ENCODE data around the gene A1BG. TPM values are rescaled to one million over a fixed set of nuclear protein-coding genes. Genes with fewer than 3 reads are reported as not detected.

The A1BG gene, protein sequence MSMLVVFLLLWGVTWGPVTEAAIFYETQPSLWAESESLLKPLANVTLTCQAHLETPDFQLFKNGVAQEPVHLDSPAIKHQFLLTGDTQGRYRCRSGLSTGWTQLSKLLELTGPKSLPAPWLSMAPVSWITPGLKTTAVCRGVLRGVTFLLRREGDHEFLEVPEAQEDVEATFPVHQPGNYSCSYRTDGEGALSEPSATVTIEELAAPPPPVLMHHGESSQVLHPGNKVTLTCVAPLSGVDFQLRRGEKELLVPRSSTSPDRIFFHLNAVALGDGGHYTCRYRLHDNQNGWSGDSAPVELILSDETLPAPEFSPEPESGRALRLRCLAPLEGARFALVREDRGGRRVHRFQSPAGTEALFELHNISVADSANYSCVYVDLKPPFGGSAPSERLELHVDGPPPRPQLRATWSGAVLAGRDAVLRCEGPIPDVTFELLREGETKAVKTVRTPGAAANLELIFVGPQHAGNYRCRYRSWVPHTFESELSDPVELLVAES
- total RNA-seq: 11.8 and 40.5 TPM in 2 replicates

DNA sequence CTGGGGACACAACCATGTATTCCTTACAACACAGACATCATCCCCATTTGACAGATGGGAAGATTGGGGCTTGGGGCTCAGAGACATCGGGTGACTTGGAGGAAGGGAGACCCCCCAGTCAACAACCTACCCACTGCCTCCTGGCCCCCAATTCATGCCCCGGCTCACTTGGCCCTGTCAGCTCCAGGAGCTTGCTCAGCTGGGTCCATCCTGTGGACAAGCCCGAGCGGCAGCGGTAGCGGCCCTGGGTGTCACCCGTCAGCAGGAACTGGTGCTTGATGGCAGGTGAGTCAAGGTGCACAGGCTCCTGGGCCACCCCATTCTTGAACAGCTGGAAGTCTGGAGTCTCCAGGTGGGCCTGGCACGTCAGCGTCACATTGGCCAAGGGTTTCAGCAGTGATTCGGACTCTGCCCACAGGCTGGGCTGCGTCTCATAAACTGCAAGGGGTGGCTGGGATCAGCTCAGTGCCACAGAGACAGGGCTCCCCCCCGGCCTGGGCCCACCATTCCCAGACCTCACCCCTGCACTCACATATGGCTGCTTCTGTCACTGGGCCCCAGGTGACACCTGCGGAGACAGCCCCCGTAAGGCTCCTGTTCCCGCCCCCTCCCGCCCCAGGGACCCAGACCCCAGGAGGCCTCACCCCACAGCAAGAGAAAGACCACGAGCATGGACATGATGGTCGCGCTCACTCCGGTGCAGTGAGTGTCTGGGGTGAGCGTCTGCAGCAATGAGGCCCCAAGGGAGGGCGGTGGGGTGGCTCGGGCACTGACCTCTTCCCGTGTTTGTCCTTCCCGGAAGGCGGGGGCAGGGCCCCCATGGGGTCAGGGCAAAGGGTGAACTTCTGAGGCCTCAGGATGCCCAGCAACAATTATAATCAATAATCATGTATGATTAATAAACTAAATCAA is at the start of gene A1BG:
A1BG (minus strand) TSS at position 733 of the 912 bp plus-strand sequence; CDS start at position 678, 55 bp downstream.
- DNase-seq (ENCODE audit: extremely low read depth, low read depth, low spot score): no peak

DNA sequence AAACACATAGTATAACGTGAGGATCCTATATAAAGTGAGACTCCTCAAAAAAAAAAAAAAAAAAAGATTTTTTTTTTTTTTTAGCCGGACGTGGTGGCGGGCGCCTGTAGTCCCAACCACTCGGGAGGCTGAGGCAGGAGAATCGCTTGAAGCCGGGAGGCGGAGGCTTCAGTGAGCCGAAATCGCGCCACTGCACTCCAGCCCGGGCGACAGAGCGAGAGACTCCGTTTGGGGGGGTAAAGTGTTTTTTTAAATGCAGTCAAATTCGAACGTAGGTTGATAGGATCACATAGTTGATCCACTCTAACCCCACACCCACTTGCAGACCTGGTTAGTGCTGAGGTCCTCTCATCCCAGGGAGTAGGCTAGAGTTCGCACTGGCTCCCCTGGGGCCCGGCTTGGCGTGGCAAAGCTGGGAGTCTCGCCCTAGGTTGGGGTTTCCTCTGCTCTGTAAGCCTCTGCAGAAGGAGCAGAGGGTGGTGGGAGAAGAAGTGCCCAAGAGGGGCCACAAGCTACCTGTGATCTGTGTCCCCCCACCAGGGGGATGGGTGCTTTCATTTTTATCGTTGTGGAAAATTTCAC is 48.6 kb upstream of the A1BG start:
- no peak for DNase-seq (ENCODE audit: extremely low read depth, low read depth, low spot score)

DNA sequence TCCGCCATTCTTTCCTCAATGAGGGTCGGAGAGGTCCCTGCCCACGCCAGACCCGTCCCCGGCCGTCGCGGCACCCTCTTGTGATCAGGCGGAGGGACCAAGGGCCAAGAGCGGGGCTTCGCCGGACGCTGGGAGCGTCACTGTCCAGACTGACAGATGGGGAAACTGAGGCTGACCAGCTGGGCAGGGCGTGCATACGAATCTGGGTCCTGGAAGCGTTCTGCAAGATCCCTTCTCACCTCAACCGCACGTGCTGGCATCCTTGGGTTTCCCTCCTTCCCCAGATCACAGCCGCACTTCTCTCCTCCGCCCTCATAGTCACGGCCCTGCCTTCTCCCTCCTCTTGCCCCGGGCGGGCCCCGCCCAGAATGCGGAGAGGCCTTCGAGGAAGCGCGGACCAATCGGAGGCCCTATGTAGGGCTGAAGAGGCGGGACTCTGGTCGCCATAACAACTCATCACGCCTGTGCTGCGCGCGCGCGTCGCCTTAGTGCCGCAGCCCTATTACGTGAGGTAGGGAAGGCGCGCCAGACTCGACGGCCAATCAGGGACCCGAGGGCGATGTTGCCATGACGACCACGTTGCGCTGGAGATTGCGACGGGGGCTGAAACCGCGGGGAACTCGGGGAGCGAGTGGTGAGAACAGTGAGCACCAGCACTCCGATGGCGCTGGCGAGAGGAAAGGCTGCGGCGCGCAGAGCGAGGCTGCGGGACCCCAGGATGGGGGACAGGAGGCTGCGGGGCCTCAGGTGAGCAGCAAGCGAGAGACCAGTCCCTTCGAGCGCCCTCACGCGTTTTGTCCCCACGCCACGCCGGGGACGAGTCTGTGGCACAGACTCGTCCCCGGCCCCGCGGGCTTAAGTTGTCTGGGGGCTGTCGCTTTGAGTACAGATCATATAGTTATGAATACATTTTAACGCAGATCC is 47.9 kb upstream of the A1BG start:
- DNase-seq (ENCODE audit: extremely low read depth, low read depth, low spot score): peak; percentile 87

DNA sequence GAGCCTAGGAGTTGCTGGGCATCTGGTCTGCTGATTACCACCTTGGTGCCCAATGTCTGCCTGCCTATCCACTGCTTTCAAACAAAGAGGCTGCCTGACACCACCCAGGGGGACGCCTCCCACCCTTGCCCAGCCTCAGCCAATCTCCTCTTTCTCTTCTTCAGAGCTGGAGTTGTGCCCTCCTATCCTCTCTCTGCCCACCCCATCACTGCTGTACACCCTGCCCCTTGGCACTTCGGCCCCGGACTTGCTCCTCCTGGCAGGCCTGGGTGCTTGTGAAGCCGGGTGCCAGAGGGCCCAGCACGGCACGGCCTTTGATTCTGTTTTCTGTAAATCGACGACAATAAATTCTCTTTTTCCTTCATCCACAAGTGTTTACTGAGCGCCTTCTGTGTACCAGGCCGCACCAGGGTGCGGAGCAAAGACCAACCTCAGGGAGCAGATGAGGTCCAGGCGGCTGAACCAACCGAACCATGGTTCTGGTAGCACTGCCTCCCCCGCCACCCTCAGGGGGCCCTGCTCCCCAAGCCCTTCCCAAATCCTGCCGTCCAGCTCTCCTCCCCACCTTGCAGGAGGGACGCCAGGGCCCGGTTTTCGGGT is 47.1 kb upstream of the A1BG start:
- DNase-seq (ENCODE audit: extremely low read depth, low read depth, low spot score): no peak

DNA sequence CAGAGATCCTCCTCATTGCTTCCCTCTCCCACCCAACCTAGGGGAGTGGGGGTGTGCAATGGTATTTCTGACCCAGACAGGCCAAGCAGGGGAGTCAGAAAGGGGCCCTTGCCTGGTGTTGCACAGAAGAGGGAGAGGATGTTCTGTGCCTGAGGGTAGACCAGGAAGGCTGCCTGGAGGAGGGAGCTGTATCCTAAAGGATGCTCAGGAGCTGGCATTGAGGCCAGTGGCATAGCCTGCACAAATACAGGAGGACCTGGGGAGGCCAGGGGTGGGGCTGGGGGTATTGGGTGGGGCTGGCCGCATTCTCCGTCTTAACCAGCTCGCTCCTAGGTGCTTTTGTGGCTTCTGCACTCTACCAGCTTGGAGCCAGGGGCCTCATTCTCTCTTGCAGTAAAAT is 46.6 kb upstream of the A1BG start:
- no peak for DNase-seq (ENCODE audit: extremely low read depth, low read depth, low spot score)

DNA sequence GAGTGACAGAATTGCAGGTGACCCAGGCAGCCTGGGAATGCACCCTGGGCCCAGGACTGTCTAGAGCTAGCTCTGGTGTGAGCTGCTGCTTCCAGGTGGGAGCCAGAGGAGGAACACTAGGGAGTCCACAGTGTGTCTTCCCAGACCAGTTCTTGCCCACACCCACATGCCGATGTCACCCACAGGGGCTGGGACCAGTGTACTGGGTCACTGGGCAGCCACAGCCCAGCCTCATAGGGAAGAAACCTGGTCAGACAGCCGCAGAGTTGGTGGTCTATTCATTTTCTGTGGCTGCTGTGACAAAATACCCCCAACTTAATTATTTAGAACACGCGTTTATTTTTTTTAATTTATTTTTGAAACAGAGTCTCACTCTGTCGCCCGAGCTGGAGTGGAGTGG is 45.3 kb upstream of the A1BG start:
- no peak for DNase-seq (ENCODE audit: extremely low read depth, low read depth, low spot score)

DNA sequence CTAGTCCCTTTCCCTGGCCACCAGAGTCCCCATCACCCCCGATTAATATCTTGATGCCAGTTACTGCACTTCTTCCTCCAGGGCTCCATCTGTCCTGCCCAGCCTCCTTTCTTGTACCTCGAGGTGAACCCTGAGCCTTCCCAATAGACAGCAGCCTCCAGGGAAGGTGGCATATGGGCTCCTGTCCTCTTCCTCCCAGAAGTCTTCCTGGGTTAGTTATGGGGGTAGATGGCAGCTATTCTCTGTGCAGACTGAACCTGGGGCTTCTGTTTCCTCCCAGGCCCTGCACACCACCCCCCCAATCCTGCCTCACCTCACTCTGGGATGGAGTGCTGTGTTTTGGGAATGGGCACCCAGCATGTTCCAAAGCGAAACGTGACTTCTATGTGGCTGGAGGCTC is 44.8 kb upstream of the A1BG start:
- no peak for DNase-seq (ENCODE audit: extremely low read depth, low read depth, low spot score)

DNA sequence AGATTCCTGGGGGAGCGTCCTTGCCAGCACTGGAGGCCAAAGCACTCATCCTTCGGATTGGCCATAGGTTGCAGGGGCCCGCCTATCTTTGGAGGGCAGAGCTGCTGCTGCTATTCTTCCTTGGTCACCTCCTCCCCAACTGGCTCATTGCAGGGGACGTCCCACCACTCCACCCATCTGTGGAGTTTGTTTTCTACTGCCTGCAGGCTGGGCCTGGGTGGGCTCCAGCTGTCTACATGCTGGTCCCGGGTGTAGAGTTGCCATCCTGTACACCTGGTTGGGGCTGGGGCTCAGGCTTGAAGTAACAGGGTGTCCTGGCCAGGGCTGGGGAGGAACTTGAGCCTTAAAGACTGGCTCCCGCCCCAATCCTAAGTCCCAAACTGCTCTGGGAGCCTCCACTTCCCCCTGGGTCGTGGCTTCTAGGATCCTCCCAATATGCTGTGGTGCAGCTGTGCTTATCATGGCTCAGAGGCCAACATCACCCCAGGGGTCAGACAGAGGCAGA is 44.3 kb upstream of the A1BG start:
- no peak for DNase-seq (ENCODE audit: extremely low read depth, low read depth, low spot score)

DNA sequence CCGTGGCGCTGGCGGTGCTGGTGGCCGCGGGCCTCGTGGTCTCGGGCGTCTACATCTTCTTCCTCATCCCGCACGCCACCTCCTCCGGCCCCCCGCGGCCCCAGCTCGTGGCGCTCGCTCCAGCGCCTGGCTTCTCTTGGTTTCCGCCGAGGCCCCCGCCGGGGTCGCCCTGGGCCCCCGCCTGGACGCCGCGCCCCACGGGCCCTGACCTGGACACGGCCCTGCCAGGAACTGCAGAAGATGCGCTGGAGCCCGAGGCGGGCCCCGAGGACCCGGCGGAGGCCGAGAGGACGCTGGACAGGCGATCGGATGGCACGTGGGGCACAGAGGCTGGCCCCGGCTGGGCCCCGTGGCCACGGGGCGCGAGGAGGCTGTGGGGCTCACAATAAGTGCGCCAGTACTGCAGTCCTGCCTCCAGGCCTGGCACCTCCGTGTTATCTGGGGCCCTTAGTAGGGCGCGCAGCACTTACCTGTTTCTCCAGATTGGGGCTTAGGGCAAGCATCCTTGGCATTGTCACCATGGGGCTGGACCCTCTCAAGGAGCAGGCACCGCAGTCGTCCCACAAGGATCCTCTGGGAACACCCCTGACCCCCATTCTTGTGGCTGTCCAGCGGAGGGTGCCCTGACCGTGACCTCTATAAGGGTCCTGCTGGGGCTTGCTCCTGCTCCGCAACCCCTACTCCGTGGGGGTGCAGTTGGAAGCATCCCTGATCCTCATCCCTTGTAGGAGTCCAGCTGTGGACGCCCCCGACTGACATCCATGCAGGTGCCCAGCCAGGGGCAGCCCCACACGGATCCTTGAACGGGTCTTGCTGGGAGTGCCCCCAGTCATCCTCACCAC is 43.6 kb upstream of the A1BG start:
- no peak for DNase-seq (ENCODE audit: extremely low read depth, low read depth, low spot score)

DNA sequence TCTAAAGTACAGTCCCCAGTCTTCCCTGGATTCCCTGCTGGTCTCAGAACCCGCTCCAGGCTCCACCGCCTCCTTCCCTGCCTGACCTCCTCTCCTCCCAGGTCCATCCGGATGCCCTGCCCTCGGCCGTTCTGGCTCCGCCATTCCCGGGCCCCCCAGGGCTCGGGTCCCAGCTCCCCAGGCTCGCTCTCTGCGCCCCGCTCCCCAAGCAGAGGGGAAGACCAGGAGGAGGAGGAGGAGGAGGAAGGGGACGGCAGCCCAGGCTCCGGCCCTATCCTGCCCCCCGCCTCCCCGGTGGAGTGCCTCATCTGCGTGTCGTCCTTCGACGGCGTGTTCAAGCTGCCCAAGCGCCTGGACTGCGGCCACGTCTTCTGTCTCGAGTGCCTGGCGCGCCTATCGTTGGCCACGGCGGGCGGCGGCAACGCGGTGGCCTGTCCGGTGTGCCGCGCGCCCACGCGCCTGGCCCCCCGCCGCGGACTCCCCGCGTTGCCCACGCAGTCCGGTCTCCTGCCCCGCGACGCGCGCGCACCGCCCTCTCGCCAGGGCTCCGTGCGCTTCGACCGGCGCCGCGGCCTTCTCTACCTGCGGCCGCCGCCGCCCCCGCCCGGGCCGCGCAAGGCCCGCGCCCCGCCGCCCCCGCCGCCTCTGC is 42.8 kb upstream of the A1BG start:
- no peak for DNase-seq (ENCODE audit: extremely low read depth, low read depth, low spot score)

DNA sequence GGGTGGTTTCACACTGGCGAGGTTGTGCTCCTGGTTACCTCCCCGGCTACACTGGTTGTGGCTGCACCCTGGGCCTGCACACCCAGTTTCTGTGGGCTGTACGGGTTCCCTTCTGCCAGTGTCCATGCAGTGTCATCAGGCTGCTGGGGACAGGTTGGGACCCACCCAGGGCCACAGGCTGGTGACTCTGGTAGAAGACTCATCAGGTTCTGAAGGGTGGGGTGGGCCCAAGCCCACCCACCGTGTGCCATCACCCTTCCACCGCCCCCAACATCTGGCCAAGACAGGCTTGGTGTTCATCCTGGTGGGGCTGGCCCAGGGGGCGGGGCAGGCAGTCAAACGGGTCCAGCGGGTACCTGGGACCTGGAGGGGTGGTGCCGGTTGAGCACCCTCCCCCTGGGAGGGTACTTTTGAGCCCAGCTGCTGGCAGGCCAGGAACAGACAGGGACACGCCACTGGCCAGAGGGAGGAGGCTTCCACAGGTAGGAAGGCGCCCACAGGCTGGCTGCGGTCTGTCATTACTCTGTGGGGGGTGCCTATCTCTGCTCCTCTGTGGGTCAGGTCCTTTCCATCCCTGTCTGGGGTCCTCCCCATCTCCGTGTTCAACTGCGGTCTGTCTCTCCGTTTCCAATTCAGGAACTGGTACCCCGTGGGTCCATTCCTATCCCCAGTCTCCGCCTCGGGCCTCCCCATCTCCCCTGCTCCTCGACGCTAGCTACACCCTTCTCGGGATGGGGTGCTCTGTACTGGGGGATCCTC is 42.1 kb upstream of the A1BG start, which contains the start of gene RNF225:
RNF225 (plus strand) TSS at position 437 of the 759 bp plus-strand sequence. CDS start 434 bp downstream, outside the sequence.
- no peak for DNase-seq (ENCODE audit: extremely low read depth, low read depth, low spot score)

DNA sequence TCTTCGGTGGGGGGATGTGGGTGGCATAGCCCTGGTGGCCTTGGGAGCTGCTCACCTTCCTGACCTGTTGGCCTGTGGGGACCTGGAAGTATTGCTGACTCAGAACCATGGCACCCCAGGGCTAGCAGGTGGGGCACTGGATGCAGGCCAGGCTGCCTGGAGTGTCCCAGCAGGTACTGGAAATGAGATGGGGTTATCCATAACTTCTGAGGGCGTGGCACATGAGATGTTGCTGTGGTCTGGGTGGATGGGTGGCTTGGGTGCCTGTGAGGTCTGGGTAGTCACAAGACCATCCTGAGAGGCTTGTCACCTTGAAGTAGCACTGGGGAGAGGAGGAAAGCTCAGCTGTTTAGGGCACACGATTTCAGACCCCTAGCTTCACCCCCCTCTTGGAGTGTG is 41.5 kb upstream of the A1BG start:
- no peak for DNase-seq (ENCODE audit: extremely low read depth, low read depth, low spot score)

DNA sequence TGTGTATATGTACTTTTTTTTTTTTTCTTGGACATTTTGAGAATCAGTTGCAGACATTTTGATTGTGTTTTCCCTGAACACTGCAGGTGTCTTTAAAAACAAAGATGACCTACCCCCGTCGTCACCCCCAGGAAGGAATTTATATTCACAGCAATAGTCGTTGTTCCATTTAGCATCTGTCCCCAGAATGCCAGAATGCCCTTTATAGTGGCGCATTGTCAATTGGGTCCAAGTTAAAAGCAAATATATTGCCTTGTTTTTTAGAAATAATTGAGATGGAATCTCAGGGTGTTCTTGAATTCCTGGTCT is 40.4 kb upstream of the A1BG start:
- DNase-seq (ENCODE audit: extremely low read depth, low read depth, low spot score): no peak

DNA sequence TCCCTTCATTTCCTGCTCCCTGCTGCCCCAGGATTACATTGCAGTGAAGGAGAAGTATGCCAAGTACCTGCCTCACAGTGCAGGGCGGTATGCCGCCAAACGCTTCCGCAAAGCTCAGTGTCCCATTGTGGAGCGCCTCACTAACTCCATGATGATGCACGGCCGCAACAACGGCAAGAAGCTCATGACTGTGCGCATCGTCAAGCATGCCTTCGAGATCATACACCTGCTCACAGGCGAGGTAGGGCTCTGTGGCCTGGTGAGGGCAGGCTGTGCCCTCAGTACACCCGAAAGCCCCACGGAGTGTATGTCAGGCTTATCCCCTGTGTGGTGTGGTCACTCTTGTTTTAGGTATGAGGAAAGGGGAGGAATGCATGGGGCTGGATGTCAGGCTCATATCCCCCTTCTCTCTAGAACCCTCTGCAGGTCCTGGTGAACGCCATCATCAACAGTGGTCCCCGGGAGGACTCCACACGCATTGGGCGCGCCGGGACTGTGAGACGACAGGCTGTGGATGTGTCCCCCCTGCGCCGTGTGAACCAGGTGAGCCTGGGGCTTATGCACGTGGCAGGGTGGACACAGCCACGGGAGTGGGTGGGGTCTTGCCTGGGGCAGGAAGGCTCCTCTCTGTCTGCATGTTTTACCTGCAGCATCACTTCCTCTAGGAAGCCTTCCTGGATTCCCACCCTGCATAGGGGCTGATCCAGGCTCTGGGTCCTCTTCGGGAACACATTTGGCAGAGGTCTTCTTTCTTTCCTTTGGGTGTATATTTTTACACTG is 39.8 kb upstream of the A1BG start:
- DNase-seq (ENCODE audit: extremely low read depth, low read depth, low spot score): no peak

DNA sequence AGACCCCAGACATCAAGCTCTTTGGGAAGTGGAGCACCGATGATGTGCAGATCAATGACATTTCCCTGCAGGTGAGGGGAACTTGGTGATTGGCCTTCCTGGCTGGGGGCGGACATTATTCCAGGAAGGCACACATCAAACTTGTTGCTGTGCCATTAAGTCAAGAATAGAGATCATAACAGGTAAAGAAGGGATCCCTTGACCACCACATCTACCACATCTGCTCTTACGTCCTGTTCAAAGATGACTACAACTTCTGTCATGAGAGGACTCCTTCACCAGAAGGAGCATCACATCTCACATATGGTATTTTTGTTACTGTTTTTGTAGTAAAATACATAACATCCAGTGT is 34.9 kb upstream of the A1BG start:
- DNase-seq (ENCODE audit: extremely low read depth, low read depth, low spot score): no peak

DNA sequence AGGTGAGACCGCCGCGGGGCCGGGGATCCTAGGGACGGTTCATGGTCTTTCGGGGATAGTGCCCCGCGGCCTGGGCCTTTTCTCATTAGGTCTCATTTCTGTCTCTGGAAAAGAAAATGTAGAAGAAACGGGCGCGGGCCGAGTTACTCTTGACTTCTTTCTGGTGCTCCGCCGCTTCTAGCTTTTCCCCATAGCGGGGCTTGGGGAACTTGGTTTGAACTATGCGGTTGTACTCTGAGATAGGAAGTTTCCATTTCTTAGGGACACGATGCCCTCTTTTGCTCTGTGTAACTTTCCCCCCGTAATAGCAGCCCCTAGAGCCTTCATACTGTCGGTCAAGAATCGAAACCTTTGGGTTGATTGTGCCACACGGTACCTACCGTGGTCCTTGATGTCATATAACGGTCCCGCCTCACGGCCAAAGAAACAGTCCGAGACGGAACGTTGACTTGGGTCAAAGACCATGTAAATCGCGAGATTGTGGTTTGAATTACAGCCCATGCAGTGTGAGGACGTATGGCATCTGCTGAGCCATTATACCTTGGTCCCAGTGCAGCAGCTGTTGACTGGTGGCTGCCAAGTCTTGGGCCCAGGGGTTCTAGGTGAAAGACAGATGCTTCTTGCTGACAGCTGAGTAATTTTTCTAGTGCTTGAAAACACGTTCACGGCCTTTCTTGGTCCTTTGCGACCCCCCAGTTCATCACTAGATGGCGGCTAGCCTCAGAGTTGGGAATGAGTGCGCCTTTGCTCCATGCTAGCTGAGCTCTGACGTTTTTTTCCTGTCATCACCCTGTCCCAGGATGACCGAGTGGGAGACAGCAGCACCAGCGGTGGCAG is 34.3 kb upstream of the A1BG start:
- no peak for DNase-seq (ENCODE audit: extremely low read depth, low read depth, low spot score)
